Stomach (tissue), 9 donors: ENCODE measurements around the gene BIRC6. TPM values are rescaled to one million over a fixed set of nuclear protein-coding genes. Genes with fewer than 3 reads are reported as not detected.
"Not testable (repeated sequence)": the region's sequence is repeated elsewhere in the genome, so short reads cannot be mapped to it uniquely, and the experiment has no call there.

Experiments
- DNase-seq, 2 donors: peaks; one replicate each; pipeline versions ENCODE4 v3.0.0 to v3.0.0-alpha.2; 2013 to 2019
- H3K27ac ChIP-seq, 5 donors: fragments of 200-600 bp in 4 of 5; sonication (generic) in 4 of 5; one replicate each; pipeline ENCODE4 v1.5.1; 2013 to 2019; ENCODE audit warnings: mild to moderate bottlenecking in 1 of 5, moderate library complexity in 1 of 5
- H3K27me3 ChIP-seq, 3 donors: fragments of 200-600 bp; sonication (generic); one replicate each; pipeline ENCODE4 v1.5.1; 2017 to 2019; ENCODE audit warnings: mixed run types in 1 of 3
- H3K36me3 ChIP-seq, 4 donors: fragments of 200-600 bp; sonication (generic); 1 replicate in 3 of 4; 2 replicates in 1 of 4; pipeline ENCODE4 v1.5.1; 2016 to 2019
- H3K4me1 ChIP-seq, 4 donors: fragments of 200-600 bp; sonication (generic); one replicate each; pipeline ENCODE4 v1.5.1; 2016 to 2019
- H3K4me3 ChIP-seq, 4 donors: fragments of 200-600 bp; sonication (generic) in 3 of 4; one replicate each; pipeline ENCODE4 v1.5.1; 2016 to 2019; ENCODE audit warnings: mild to moderate bottlenecking in 1 of 4
- H3K9me3 ChIP-seq, 4 donors: fragments of 200-600 bp; sonication (generic); one replicate each; pipeline ENCODE4 v1.5.1; 2016 to 2019
- EP300 ChIP-seq: sonication (generic); formaldehyde crosslinking; IDR thresholded peaks from one replicate; pipeline ENCODE4 v1.6.1; 2017; ENCODE audit warnings: antibody characterized with exemption
- POLR2A ChIP-seq, 4 donors: fragments of 450-650 bp; IDR thresholded peaks; one replicate each; pipeline ENCODE4 v1.6.1; 2016; ENCODE audit warnings: antibody characterized with exemption in 4 of 4, control low read depth in 2 of 4, mild to moderate bottlenecking in 1 of 4, moderate library complexity in 1 of 4
- POLR2AphosphoS5 ChIP-seq, 3 donors: sonication (generic); formaldehyde crosslinking; IDR thresholded peaks; one replicate each; pipeline ENCODE4 v1.6.1; 2016; ENCODE audit warnings: antibody characterized with exemption in 3 of 3
- WGBS, 5 donors: extraction: QIAGEN DNeasy Blood & Tissue Kit in 3 of 5; methylation state at CpG; one replicate each; pipeline versions ENCODE4 v1.1.5 to v1.1.7; 2013 to 2018; 5-methylcytosine and 5-hydroxymethylcytosine counted together
- intact Hi-C: fragments of 100-400 bp; cut with DNase I; formaldehyde crosslinking; loops from one replicate; pipeline ENCODE4 v1.15.1; 2023; ENCODE audit warnings: low total_unique reads
- polyA plus RNA-seq, 3 donors: library from polyadenylated mRNA; stranded (reverse); fragments of 200-250 nt; gene quantifications; one replicate each; pipeline ENCODE4 v1.2.3, GENCODE V29; 2013
- total RNA-seq, 5 donors: library from RNA; depleted of rRNA; stranded (reverse); fragments of >200 nt; gene quantifications; one replicate each; pipeline versions ENCODE4 v1.1.0 to v1.2.3, GENCODE V29; 2014 to 2016
- TF ChIP-seq, protein P1 (sequence below), 7 experiments: fragments of 450-650 bp in 4 of 7; fragments of 200-600 bp in 3 of 7; sonication (generic) in 3 of 7; IDR thresholded peaks; one replicate each; pipeline ENCODE4 v1.5.1; 2016 to 2019; ENCODE audit warnings: antibody characterized with exemption in 7 of 7, control low read depth in 2 of 7, mild to moderate bottlenecking in 1 of 7
- donor health status: healthy with polysubstance abuse.
- donor health status: Bipolar disorder and iron deficiency.
- donor health status: healthy.

BIRC6 gene
- total and polyA plus RNA-seq, 8 donors, result 7.7 to 361 (median 68.2) TPM

DNA sequence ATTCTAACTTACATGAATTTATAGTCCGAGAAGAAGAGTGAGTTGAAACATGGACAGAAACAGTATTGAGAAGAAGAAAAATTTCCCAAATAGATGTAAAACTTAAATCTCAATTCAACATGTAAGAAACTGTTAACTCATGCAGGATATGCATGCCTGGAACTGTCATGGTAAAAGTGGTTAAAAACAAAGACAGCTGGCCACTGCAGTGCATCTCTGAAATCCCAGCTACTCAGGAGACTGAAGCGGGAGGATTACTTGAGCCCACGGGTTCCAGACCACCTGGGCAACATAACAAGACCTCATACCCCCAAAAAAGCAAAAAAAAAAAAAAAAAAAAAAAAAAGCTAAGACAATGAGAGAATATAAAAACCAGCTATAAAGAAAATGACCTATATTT lies 178.0 kb downstream of the BIRC6 start:
- Histone ChIP-seq H3K27me3 (no peaks in the 10 kb centered on the region), H3K27ac (no peak overlapping the region), H3K36me3 (peaks cover 8 to 68% (median 55%) of the 10 kb centered on the region in 4 donors), H3K4me1 (no peaks in the 10 kb centered on the region), H3K9me3 (no peaks in the 10 kb centered on the region), H3K4me3 (no peak overlapping the region)
- no peak for DNase-seq
- intact Hi-C loops, result no loop called here
- 87 to 96% (median 95%) methylated on average over 3 of the region's 3 CpGs for WGBS, 5 donors
- no peak for TF ChIP-seq POLR2AphosphoS5 (IDR thresholded peaks at IDR 0.05)
- TF ChIP-seq, protein P1, sequence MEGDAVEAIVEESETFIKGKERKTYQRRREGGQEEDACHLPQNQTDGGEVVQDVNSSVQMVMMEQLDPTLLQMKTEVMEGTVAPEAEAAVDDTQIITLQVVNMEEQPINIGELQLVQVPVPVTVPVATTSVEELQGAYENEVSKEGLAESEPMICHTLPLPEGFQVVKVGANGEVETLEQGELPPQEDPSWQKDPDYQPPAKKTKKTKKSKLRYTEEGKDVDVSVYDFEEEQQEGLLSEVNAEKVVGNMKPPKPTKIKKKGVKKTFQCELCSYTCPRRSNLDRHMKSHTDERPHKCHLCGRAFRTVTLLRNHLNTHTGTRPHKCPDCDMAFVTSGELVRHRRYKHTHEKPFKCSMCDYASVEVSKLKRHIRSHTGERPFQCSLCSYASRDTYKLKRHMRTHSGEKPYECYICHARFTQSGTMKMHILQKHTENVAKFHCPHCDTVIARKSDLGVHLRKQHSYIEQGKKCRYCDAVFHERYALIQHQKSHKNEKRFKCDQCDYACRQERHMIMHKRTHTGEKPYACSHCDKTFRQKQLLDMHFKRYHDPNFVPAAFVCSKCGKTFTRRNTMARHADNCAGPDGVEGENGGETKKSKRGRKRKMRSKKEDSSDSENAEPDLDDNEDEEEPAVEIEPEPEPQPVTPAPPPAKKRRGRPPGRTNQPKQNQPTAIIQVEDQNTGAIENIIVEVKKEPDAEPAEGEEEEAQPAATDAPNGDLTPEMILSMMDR (IDR thresholded peaks at IDR 0.05), result no peak
- TF ChIP-seq EP300, result no peak
- no peak for TF ChIP-seq POLR2A (IDR thresholded peaks at IDR 0.05)

DNA sequence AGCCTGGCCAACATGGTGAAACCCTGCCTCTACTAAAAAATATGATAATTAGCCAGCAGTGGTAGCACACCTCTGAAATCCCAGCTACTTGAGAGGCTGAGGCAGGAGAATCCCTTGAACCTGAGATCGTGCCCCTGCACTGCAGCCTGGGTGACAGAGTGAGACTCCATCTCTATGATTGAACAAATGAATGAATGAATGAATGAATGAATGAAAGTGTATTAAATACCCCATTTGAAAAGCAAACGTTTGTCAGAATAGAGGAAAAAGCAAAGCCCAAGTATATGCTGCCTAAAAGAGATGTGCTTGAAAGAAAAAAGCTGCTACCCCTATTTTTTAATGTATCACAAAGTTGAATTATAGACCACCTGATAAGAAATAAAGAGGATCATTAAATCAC lies 181.9 kb downstream of the BIRC6 start:
- Histone ChIP-seq H3K27me3 (no peaks in the 10 kb centered on the region), H3K4me3 (no peak overlapping the region), H3K9me3 (no peaks in the 10 kb centered on the region), H3K4me1 (no peaks in the 10 kb centered on the region), H3K36me3 (peaks cover 3 to 47% (median 36%) of the 10 kb centered on the region in 4 donors), H3K27ac (no peak overlapping the region)
- intact Hi-C loops, result no loop called here
- WGBS, 5 donors, result 90 to 94% (median 92%) methylated on average over 2 of the region's 2 CpGs
- no peak for DNase-seq
- TF ChIP-seq POLR2A (IDR thresholded peaks at IDR 0.05) (no peak), POLR2AphosphoS5 (IDR thresholded peaks at IDR 0.05) (no peak), EP300 (no peak)
- TF ChIP-seq, protein P1 (IDR thresholded peaks at IDR 0.05), result no peak

DNA sequence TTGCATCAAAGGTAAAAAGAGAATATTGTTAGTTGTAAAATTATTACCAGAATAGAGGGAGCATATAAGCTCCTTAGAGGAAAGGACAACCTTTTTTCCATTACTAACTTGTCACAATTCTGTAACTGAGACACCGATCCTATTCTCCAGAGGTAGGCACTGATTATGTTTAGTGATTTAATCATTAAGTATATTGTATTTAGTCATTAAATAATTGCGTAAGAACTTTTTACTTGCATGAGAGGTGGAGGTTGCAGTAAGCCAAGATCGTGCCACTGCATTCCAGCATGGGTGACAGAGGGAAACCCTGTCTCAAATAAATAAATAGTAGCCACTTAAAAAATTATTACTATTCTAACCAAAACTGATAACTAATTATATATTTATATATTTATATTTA lies 195.7 kb downstream of the BIRC6 start:
- H3K4me3 ChIP-seq, H3K4me1 ChIP-seq, H3K9me3 ChIP-seq, intact Hi-C loops, H3K27me3 ChIP-seq, DNase-seq, H3K27ac ChIP-seq: not testable (repeated sequence)
- H3K36me3 ChIP-seq, result peaks cover 0 to 37% (median 30%) of the 10 kb centered on the region in 4 donors
- WGBS, 5 donors, result 36 to 76% (median 51%) methylated on average over 3 of the region's 3 CpGs

DNA sequence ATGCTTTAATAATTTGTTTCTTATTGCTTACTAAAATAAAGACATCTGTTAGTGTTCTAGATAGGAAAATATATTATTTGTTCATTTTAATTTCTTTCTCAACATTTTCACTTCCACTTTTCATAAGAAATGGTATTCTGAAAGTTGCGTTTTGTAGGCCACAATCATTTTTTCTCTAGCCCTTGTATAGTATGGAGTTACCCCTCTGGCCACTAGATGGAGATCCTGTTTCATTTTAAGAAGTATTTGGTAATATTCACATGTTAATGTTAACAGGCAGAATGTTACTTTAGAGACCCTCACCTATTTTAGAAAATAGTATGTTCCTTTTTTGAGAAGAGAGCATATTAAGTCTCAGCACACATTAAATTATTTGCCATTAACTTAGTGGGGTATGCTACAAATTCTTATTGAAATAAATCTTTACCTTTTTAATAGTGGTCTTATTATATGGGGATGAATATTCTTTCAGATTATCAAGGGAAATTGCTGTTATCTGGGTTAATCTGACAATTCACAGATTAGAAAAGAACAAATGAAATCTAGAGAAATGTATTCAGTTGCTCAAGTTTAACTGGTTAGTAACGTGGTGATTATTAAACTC lies 197.1 kb downstream of the BIRC6 start:
- no peaks in the 10 kb centered on the region for H3K27me3 ChIP-seq
- H3K9me3 ChIP-seq, result no peaks in the 10 kb centered on the region
- H3K4me1 ChIP-seq, result peaks cover 0 to 8% (median 2%) of the 10 kb centered on the region in 4 donors
- H3K4me3 ChIP-seq, result no peak overlapping the region
- intact Hi-C loops, result no loop called here
- DNase-seq, result peak in 1 of 2 donors; percentile 73
- WGBS, 5 donors, result 54 to 70% (median 67%) methylated on average over 2 of the region's 2 CpGs
- TF ChIP-seq POLR2A (IDR thresholded peaks at IDR 0.05) (no peak), EP300 (no peak), POLR2AphosphoS5 (IDR thresholded peaks at IDR 0.05) (no peak)
- TF ChIP-seq, protein P1 (IDR thresholded peaks at IDR 0.05), result peak in 5 of 7 experiments; percentile 10 to 70 (median 59)
- H3K27ac ChIP-seq, result no peak overlapping the region
- peaks cover 0 to 27% (median 21%) of the 10 kb centered on the region in 4 donors for H3K36me3 ChIP-seq

DNA sequence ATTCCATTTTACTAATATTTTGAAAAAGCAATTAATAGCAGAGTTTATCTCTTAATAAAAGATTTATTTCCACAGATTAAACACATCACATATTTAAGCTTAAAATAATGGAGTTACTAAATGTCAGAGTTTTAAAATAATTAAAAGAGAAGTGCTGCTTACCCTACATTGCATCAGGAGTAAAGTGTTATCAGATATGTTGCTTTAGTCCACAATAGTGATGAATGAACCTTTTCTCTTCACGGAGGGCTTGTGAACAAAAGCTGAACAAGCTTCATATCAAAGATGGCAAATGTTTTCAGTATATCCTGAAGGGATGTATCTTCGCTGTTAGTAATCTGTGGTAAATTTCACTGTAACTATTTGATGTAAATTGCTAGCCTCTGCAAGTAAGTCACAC lies 201.7 kb downstream of the BIRC6 start:
- H3K9me3 ChIP-seq, result no peaks in the 10 kb centered on the region
- TF ChIP-seq, protein P1 (IDR thresholded peaks at IDR 0.05), result no peak
- no peak for TF ChIP-seq EP300
- no peak for TF ChIP-seq POLR2A (IDR thresholded peaks at IDR 0.05)
- TF ChIP-seq POLR2AphosphoS5 (IDR thresholded peaks at IDR 0.05), result no peak
- no peak overlapping the region for H3K4me3 ChIP-seq
- no peaks in the 10 kb centered on the region for H3K27me3 ChIP-seq
- DNase-seq, result no peak
- intact Hi-C loops, result no loop called here
- H3K4me1 ChIP-seq, result peaks cover 0 to 5% (median 0%) of the 10 kb centered on the region in 4 donors
- WGBS, 5 donors, result 68 to 78% (median 71%) methylated on average over 2 of the region's 2 CpGs
- peaks cover 0 to 41% (median 24%) of the 10 kb centered on the region in 4 donors for H3K36me3 ChIP-seq
- no peak overlapping the region for H3K27ac ChIP-seq
